HCT116 (cell line): ENCODE results near the gene RNF169. TPM values are rescaled to one million over a fixed set of nuclear protein-coding genes. Genes with fewer than 3 reads are reported as not detected.

Experiments used
- ATAC-seq: fragments of 200-7000 bp; cut with Tn5 transposase; 2 replicates; pipeline ENCODE4 v1.9.1; 2020; ENCODE audit warnings: mild to moderate bottlenecking, moderate library complexity
- BruUV-seq: library from RNA; stranded (reverse); fragments of 400-500 nt; replicated peaks from 2 replicates; lab custom pipeline; 2021; lab: Mats Ljungman, UMichigan
- CTCF ChIA-PET: fragments of 300-600 bp; sonication (Branson Sonifier 250); formaldehyde crosslinking; loops from one replicate; lab custom pipeline; 2021; ENCODE audit warnings: antibody characterized with exemption; lab: Charles Lee
- POLR2A ChIA-PET: fragments of 300-600, 350-600 bp; sonication (Branson Sonifier 250); formaldehyde crosslinking; loops from one replicate; lab custom pipeline; 2021; ENCODE audit warnings: antibody characterized with exemption; lab: Charles Lee
- RAD21 ChIA-PET, 2 experiments: fragments of 300-600 bp; sonication (Branson Sonifier 250); formaldehyde crosslinking; loops; one replicate each; lab custom pipeline; 2023; ENCODE audit warnings: low total read pairs in 2 of 2; ENCODE audit not compliant: uncharacterized antibody in 2 of 2, unreplicated experiment in 2 of 2, low non-redundant PET in 1 of 2; lab: Charles Lee
- DNase-seq: peaks from one replicate; pipeline ENCODE4 v3.0.0-alpha.2; 2010; ENCODE audit warnings: low read depth, low spot score
- H2AFZ ChIP-seq: fragments of 200-600 bp; shearing (Covaris generic), sonication (generic); 2 replicates; pipeline ENCODE4 v1.6.1; 2017; ENCODE audit warnings: low read depth, mixed run types, mixed read lengths, antibody characterized with exemption, low read length; ENCODE audit not compliant: poor library complexity, severe bottlenecking
- H3K27ac ChIP-seq: 2 replicates; pipeline ENCODE4 v1.5.1; 2012; ENCODE audit warnings: low read depth, low read length
- H3K27me3 ChIP-seq: fragments of 200-600 bp; sonication (generic); 2 replicates; pipeline ENCODE4 v1.6.1; 2016; ENCODE audit warnings: mixed run types, low read length, mixed read lengths; ENCODE audit not compliant: insufficient read depth
- H3K36me3 ChIP-seq, 2 experiments: fragments of 200-500 bp in 1 of 2; fragments of 200-600 bp in 1 of 2; sonication (Bioruptor generic) in 1 of 2; sonication (generic) in 1 of 2; 2 replicates each; pipeline versions ENCODE4 v1.5.1 to v1.6.1; 2014 to 2016; ENCODE audit warnings: low read length in 2 of 2, inconsistent platforms in 1 of 2, mixed read lengths in 1 of 2, mixed run types in 1 of 2; ENCODE audit not compliant: insufficient read depth in 2 of 2, control insufficient read depth in 1 of 2
- H3K4me1 ChIP-seq, 2 experiments: fragments of 200-600 bp in 1 of 2; sonication (generic) in 1 of 2; 2 replicates each; pipeline versions ENCODE4 v1.5.1 to v1.6.1; 2012 to 2017; ENCODE audit warnings: low read length in 2 of 2, inconsistent platforms in 1 of 2, mild to moderate bottlenecking in 1 of 2, mixed read lengths in 1 of 2, mixed run types in 1 of 2, moderate library complexity in 1 of 2; ENCODE audit not compliant: insufficient read depth in 2 of 2, control insufficient read depth in 1 of 2
- H3K4me2 ChIP-seq: fragments of 200-600 bp; sonication (generic); 2 replicates; pipeline ENCODE4 v1.6.1; 2017; ENCODE audit warnings: mixed run types, low read length, mixed read lengths
- H3K4me3 ChIP-seq, 2 experiments: fragments of 200-600 bp in 1 of 2; sonication (generic) in 1 of 2; replicated peaks in 1 of 2; 2 replicates each; pipeline ENCODE4 v1.5.1; 2011 to 2016; ENCODE audit warnings: low read length in 2 of 2, control low read depth in 1 of 2, low read depth in 1 of 2, mild to moderate bottlenecking in 1 of 2, mixed read lengths in 1 of 2, mixed run types in 1 of 2
- H3K79me2 ChIP-seq: fragments of 200-600 bp; sonication (generic); 2 replicates; pipeline ENCODE4 v1.6.1; 2017; ENCODE audit warnings: mild to moderate bottlenecking, mixed run types, low read length, moderate library complexity, mixed read lengths; ENCODE audit not compliant: insufficient read depth
- H3K9ac ChIP-seq: fragments of 200-600 bp; sonication (generic); 2 replicates; pipeline ENCODE4 v1.6.1; 2016; ENCODE audit warnings: low read length, mixed read lengths
- H3K9me2 ChIP-seq: fragments of 200-600 bp; sonication (generic), shearing (Covaris generic); 2 replicates; pipeline ENCODE4 v1.6.1; 2017; ENCODE audit warnings: mixed run types, mild to moderate bottlenecking, moderate library complexity; ENCODE audit not compliant: insufficient read depth
- H3K9me3 ChIP-seq, 2 experiments: fragments of 200-500 bp in 1 of 2; fragments of 200-600 bp in 1 of 2; sonication (Bioruptor generic) in 1 of 2; sonication (generic) in 1 of 2; 2 replicates each; pipeline ENCODE4 v1.6.1; 2014 to 2017; ENCODE audit warnings: low read length in 2 of 2, mixed read lengths in 2 of 2, inconsistent platforms in 1 of 2, low read depth in 1 of 2, mild to moderate bottlenecking in 1 of 2, mixed run types in 1 of 2, moderate library complexity in 1 of 2; ENCODE audit not compliant: control insufficient read depth in 1 of 2, insufficient read depth in 1 of 2
- H4K20me1 ChIP-seq: fragments of 200-600 bp; sonication (generic), shearing (Covaris generic); 2 replicates; pipeline ENCODE4 v1.6.1; 2017; ENCODE audit warnings: mixed run types, mild to moderate bottlenecking, moderate library complexity; ENCODE audit not compliant: insufficient read depth
- CBX3 ChIP-seq: IDR thresholded peaks from 2 replicates; pipeline ENCODE4 v1.6.1; 2012; ENCODE audit warnings: low read depth
- EZH2 ChIP-seq: fragments of 200-600 bp; sonication (generic); IDR thresholded peaks from 2 replicates; pipeline ENCODE4 v1.6.1; 2017; ENCODE audit warnings: antibody characterized with exemption, mixed run types
- EZH2phosphoT487 ChIP-seq: fragments of 200-600 bp; IDR thresholded peaks from 2 replicates; pipeline ENCODE4 v1.6.1; 2018; ENCODE audit warnings: antibody characterized with exemption, borderline replicate concordance
- RAD21 ChIP-seq: IDR thresholded peaks from 2 replicates; pipeline ENCODE4 v1.6.1; 2012; ENCODE audit warnings: low read depth, mild to moderate bottlenecking
- ZNF274 ChIP-seq: fragments of 200-500 bp; sonication (Bioruptor generic); IDR thresholded peaks from 2 replicates; pipeline ENCODE4 v1.6.1; 2014; ENCODE audit warnings: mild to moderate bottlenecking, low read depth, low read length, inconsistent platforms
- intact Hi-C: fragments of 100-400 bp; cut with micrococcal nuclease; formaldehyde crosslinking; loops from 2 replicates; pipeline ENCODE4 v1.10.0; 2022
- total RNA-seq: library from RNA; stranded (reverse); gene quantifications from one replicate; pipeline ENCODE4 v1.2.1, GENCODE V29; 2021; ENCODE audit not compliant: unreplicated experiment
- TF ChIP-seq, protein P1 (sequence below): IDR thresholded peaks from 2 replicates; pipeline ENCODE4 v1.6.1; 2012
- TF ChIP-seq, protein P2 (sequence below), 3 experiments: fragments of 200-600 bp in 1 of 3; sonication (generic) in 1 of 3; IDR thresholded peaks in 2 of 3; conservative IDR thresholded peaks in 1 of 3; 2 replicates each; pipeline ENCODE4 v1.5.1; 2012 to 2017; ENCODE audit warnings: low read depth in 2 of 3, low read length in 2 of 3, antibody characterized with exemption in 1 of 3, borderline replicate concordance in 1 of 3, control low read depth in 1 of 3, mild to moderate bottlenecking in 1 of 3, mixed read lengths in 1 of 3, mixed run types in 1 of 3, moderate library complexity in 1 of 3; ENCODE audit not compliant: insufficient read depth in 1 of 3

RNF169 gene
- total RNA-seq, 1 experiment from 2014 or later = 22.5 TPM

DNA sequence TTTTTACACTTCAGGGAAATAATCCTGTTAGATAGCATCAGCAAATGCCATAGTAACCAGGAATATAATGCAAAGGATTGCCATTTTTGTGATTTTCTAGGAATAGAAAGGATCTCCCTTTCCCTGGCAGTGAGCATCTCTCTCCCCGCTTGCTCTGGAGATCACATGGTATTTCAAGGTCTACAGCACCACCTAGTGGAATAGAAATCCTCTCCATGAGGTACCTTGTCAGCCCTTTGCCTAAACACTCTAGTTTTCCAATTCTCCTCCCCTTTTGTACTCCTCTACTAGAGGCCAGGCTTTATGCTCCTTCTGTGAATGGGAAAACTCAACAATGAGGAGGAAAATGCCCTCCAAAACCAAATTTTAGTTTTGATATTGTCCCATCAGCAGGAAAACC, 121.8 kb downstream of the RNF169 start:
- RAD21 ChIA-PET = no interaction called here
- intact Hi-C loops = no loop called here
- no peak overlapping the region for H2AFZ ChIP-seq
- H3K4me3 ChIP-seq = no peak overlapping the region
- ATAC-seq = peak; percentile 81
- TF ChIP-seq, protein P1, sequence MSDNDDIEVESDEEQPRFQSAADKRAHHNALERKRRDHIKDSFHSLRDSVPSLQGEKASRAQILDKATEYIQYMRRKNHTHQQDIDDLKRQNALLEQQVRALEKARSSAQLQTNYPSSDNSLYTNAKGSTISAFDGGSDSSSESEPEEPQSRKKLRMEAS = no peak
- TF ChIP-seq, protein P2, sequence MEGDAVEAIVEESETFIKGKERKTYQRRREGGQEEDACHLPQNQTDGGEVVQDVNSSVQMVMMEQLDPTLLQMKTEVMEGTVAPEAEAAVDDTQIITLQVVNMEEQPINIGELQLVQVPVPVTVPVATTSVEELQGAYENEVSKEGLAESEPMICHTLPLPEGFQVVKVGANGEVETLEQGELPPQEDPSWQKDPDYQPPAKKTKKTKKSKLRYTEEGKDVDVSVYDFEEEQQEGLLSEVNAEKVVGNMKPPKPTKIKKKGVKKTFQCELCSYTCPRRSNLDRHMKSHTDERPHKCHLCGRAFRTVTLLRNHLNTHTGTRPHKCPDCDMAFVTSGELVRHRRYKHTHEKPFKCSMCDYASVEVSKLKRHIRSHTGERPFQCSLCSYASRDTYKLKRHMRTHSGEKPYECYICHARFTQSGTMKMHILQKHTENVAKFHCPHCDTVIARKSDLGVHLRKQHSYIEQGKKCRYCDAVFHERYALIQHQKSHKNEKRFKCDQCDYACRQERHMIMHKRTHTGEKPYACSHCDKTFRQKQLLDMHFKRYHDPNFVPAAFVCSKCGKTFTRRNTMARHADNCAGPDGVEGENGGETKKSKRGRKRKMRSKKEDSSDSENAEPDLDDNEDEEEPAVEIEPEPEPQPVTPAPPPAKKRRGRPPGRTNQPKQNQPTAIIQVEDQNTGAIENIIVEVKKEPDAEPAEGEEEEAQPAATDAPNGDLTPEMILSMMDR (IDR thresholded peaks at IDR 0.05 in 2 of 3, conservative IDR thresholded peaks at IDR 0.05 in 1 of 3; ENCODE audit: borderline replicate concordance in 1 of 3, insufficient read depth in 1 of 3, low read depth in 2 of 3, low read length in 2 of 3) = peak in 2 of 3 experiments; percentile 31 to 48; a peak in 3 of 6 replicates
- no peak for TF ChIP-seq ZNF274
- peak; percentile 40; the same call in 1 of the 2 replicates for TF ChIP-seq RAD21
- TF ChIP-seq, all 23 proteins: peak for 2
- ChIA-PET POLR2A (no interaction called here), CTCF (no interaction called here)
- no peaks in the 10 kb centered on the region for H3K9me2 ChIP-seq
- no peaks in the 10 kb centered on the region for H4K20me1 ChIP-seq
- no peak overlapping the region for H3K9ac ChIP-seq
- no peaks in the 10 kb centered on the region for H3K4me1 ChIP-seq
- no peak overlapping the region for H3K4me2 ChIP-seq
- peak; percentile 10 for DNase-seq
- no peak overlapping the region for H3K27ac ChIP-seq
- H3K9me3 ChIP-seq = peaks cover 30 to 35% of the 10 kb centered on the region in 2 experiments
- no peaks in the 10 kb centered on the region for H3K27me3 ChIP-seq
- BruUV-seq = no TSS peak
- no peaks in the 10 kb centered on the region for H3K79me2 ChIP-seq
- peaks cover 0 to 31% of the 10 kb centered on the region in 2 experiments; a peak in 1 of 4 replicates for H3K36me3 ChIP-seq

DNA sequence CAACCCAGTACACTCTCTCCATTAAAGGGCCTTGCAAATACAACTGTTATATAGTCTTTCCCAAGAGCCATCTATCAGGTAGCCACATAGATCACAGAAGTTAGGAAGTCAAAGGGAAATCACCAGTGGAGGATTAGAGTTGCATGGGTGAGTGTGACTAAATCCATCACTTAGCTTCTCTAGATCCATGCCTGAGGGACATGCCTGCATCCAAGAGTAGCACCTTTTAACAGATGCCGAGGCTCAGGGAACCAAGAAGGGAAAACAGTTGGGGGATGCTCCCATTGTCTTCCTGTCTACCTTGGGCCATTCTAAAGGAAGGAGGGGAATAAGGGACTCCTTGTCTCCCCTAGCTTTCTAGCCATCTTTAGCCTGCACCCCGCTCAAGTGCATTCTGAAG, 122.4 kb downstream of the RNF169 start:
- Histone ChIP-seq H3K9me2 (no peaks in the 10 kb centered on the region), H3K9ac (no peak overlapping the region), H4K20me1 (no peaks in the 10 kb centered on the region), H3K4me1 (no peaks in the 10 kb centered on the region), H3K27ac (no peak overlapping the region), H3K36me3 (peaks cover 0 to 34% of the 10 kb centered on the region in 2 experiments; a peak in 1 of 4 replicates), H2AFZ (no peak overlapping the region), H3K9me3 (peaks cover 26 to 32% of the 10 kb centered on the region in 2 experiments; a peak in 3 of 4 replicates), H3K4me2 (no peak overlapping the region), H3K27me3 (no peaks in the 10 kb centered on the region), H3K4me3 (no peak overlapping the region), H3K79me2 (no peaks in the 10 kb centered on the region)
- ATAC-seq (no peak), DNase-seq (no peak)
- intact Hi-C loops = no loop called here
- no TSS peak for BruUV-seq
- ChIA-PET RAD21 (no interaction called here), POLR2A (no interaction called here), CTCF (no interaction called here)
- TF ChIP-seq CBX3 (peak; percentile 98), EZH2 (no peak), EZH2phosphoT487 (no peak)
- TF ChIP-seq, protein P1 = no peak
